Stimulated activated CD4-positive, alpha-beta T cell treated with anti-CD3 and anti-CD28 coated beads, Interleukin-12 subunit alpha, Interleukin-12 subunit beta, amount 100 ng/mL, for 48 hours (primary cell): Measurements from ENCODE around the gene LCAT.

Experiments used
- DNase-seq, 3 donors: peaks; one replicate each; pipeline ENCODE4 v3.0.0-alpha.2; 2020; ENCODE audit warnings: low read depth in 2 of 3, low spot score in 1 of 3

Gene LCAT

GRCh38 chr16:67969254-67970039 is 25.5 kb upstream of the LCAT start:
- DNase-seq, result no peak

DNA sequence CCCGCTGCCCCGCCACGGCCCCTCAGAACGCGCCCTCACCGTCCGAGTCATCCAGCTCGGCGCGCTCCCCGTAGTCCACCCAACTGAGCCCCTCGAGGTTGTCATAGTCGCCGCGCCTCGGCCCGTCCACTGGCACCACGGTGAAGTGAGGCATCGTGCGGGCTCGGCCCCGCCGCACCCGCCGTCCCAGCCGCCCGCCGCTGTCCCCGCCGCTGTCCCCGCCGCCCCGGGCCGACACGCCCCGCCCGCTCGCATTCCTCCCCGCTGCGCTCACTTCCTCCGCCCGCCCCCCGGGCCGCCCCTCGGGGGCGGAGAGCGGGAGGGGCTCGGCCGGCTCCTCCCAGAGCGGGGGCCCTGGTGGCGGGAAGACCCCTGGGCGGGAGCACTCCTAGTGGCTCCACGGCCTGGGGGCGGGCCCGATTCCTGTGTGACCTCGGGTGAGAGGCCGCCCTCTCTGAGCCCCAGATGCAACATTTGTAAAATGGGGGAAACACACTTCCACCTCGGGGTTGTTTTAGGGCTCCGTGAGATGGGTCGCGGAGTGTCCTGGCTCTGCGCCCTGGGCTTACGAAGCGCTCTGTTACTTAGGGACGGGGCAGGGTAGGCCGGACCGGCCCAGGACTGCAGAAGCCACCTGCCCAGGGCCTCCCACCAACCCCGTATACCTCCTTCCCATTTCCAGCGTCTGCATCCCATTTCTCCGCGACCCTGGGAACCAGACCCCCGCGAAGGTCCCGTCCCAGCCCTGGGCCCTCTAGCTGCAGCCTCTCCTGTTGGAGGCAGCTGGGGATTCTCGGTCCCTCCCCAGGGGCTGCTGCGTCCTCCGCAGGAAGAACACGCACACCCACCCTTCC is 24.7 kb upstream of the LCAT start, which contains the start of gene SLC12A4:
Gene SLC12A4, minus strand, starts transcription at position 238 of the 854 bp plus-strand sequence. Its CDS starts 84 bp downstream, at position 154.
- DNase-seq, result peak; percentile 81 to 86 (median 85)

GRCh38 chr16:67967958-67968399 is 24.1 kb upstream of the LCAT start:
- no peak for DNase-seq

DNA sequence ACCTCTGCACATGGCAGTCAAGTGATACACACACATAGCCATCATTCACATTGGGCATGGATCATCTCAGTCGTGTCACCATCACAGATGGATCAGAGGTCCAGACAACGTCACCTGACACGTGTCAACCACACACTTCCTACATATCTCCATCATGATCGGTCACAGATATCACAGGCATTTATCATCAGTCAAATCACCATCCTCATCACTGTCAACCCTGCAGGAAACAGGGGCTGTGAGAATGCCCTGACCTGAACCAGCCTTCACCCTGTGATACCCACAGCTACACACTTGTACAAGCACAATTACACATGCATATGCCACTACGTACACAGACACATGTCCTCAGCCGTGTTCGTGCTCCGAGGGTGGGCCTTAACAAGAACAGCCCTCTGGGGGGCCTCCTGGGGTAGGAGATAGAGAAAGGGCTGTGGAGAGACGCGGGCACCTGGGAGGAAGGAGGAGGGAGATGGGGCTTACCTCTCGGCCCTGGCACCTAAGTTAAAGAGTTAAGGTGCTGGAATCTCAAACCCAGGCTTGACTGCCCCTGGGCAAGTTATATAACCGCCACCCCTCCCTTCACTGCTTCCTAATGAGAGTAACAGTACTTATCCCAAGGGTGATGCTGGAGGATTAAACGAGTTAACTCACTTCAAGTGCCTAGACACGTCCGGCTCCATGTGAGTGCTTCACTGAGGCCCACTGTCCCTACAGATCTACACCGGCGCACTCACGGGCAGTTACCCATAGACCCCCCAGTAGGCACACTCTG is 23.4 kb upstream of the LCAT start:
- DNase-seq, result no peak

GRCh38 chr16:67966549-67967182 is 22.7 kb upstream of the LCAT start:
- DNase-seq, result no peak

DNA sequence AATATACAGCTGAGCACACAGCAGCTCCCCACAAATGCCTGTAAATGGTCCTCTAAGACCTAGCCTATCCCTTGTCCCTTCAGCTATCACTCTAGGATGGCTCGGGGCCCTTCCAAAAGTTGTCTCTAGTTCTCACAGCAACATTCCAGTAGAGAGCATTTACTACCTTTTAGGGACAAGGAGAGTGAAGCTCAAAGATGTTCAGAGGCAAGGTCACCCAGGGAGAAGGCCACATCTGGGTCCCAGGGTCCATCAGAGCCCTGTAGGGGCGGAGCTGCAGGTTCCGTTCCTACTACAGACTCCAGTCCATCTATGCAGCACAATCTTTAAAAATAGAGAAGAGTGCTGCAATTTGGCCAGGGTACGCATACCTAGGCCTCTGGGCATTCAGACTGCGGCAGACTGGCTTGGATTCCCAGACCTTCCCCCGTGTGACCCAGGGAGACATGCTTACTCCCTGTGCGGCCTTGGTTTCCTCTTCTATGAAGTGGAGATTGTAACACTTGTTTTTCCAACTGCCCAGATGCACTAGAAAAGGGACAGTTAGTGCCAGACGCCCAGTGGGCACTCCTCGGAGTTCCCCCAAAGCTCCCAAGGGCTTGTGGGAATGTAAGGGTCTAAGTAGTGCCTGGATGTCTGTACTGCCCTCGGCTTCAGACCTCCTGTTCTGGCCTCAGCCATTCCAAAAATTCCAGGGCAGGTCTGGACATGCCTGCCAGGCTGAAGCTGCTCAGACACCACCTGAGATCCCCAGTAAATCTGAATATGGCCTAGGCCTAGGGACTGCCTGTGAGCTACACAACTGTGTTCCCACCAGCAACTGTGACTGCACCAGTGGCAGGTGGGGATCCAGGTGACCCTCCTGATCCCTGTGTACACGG is 22.0 kb upstream of the LCAT start:
- DNase-seq, result no peak

- DNase-seq, result no peak
Observed at GRCh38 chr16:67964477-67965131, 20.7 kb upstream of the LCAT start.

DNA sequence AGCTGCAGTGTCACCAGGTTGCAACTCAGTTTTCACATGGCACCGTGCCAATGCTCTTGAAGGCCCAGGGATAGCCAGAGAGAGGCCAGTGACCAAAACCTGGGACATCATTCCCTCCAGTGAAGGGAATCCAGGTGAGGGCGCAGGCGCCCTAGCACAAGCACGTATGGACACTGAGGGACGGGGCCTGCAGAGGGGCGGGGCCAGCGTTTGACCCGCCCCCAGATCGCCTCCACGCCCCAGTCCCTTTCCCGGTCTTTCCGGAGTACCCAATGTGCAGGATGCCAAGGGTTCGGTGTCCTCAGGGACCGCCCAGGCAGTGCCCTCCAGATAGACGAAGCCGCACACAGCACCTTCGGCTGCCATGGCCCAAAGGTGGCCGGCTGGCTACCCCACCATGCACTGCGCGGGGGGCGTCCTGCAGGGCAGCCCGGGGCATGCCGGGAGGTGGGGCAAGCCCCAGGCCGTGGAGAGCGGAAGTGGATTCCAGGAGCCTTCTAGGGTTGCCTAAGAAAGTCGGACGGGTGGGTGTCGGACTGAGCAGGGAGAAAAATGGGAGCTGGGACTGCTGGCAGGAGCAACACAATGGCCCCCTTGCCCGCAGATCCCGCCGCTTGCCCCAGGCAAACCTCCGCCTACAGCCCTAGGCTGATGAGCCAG is 19.9 kb upstream of the LCAT start:
- no peak for DNase-seq

- no peak for DNase-seq
Observed at GRCh38 chr16:67963292-67963661, 19.4 kb upstream of the LCAT start.

DNA sequence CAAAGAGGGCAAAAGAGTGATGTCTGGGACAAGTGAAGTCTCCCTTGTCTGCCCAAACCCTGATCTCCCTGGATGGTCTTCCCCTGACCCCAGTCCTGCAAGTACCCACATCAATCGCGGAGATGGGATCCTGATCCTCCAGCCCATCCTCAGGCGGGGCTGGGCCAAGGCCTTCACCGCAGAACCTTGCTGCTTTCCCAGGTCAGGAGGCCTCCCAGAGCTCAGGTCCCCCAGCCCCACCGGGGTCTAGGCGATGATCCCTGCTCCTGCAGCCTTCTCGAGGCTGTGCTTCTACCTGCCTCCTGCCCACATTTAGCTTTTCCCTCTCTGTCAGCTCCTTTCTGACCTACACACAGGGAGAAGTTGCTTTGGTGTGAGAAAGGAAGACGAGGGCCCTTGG is 18.2 kb upstream of the LCAT start:
- no peak for DNase-seq

DNA sequence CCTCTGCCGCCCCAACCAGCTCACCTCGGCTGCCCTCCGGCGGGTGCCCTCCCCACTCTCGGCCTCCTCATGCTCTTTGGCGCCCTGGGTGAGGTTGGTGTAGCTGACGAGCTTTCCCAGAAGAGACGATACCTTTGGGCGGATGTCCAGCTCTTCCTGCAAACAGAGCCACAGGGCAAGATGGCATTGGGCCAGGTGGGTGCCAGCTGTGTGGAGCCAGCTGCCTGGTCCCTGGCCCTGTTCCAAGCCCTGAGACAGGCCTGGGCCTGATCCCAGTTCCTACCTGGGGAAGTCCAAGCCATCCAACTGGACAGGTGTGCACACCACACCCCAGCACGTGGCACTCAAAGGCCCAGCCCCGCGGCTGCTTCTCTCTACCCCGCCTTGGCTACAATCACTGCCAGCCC is 17.6 kb upstream of the LCAT start:
- no peak for DNase-seq

GRCh38 chr16:67959536-67960329 is 15.8 kb upstream of the LCAT start:
- DNase-seq, result no peak

DNA sequence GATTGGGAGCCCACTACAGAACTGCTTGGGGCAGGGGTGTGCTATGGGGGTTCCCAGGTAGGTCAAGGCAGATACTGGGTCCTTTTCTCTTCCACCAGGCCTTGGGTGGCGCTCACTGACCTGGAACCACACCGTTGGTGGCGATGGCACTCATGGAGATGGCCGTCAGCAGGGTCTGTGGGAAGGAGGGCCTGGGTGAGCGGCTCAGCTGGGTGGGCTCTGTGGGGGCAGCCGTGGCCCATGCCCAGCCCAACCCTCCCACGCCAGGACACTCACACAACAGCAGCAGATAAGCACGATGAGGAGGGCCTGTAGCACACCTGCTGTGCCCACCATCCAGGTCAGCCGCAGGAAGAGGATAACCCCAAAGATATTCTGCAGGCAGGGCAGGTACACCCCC is 13.7 kb upstream of the LCAT start:
- DNase-seq, result no peak

DNA sequence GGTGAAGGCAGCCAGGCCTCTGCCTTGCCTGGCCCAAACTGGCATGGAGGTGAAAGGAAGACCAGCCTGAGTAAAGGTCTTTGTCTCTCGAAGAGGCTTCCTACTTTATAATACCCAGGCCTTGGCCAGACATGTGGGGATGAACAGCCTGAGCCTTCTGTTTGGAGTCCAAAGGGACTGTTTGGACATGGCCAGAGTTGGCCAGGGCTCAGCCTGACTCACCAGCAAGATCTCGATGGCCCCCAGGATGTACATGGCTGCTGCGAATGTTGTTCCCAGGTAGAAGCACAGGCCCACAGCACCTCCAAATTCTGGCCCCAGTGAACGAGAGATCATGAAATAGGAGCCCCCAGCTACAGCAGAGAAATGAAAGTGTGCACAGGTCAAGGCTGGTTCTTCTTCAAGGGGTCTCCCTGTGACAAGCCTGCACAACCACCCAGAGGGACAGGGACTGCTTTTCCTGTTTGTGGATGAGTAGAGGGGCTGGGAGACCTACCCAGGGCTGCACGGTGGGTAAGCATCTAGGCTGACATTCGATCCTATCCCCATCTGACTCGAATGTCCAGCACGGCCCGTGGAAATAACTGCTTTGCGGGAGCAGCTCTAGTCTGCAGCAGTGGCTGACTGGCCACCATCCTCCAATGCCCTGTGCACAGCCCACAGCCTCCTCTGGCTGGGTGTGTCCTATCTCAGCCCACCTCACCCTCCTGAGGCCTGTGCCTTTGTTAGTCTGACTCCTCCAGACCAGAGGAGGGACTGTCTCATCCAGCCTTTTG is 10.7 kb upstream of the LCAT start:
- no peak for DNase-seq

- DNase-seq, result no peak
Observed at GRCh38 chr16:67953641-67954375, 9.9 kb upstream of the LCAT start.

DNA sequence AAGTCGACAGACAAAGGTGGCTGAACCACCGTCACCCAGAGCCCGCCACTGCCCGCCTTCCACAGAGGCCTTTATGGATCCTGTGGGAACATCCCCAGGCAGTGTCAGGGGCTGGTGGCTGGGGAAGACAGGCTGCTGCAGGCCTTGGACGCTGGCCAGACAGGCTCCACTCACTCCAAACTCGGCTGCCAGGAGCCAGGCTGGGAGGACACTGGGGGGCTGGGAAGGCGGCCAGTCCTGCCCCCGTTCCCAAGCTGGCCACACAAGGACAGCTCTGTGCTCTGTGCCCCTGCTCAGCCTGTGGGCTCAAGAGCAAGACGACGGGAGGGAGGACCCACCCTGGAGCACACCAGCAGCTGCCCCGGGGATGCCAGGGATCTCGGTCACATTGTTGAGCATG is 7.6 kb upstream of the LCAT start:
- DNase-seq, result no peak
